Neural progenitor cell (in vitro differentiated cells): ENCODE measurements around the gene ZC3H8. TPM values are rescaled to one million over a fixed set of nuclear protein-coding genes. Genes with fewer than 3 reads are reported as not detected.

ENCODE experiments used
- DNase-seq: peaks from one replicate; pipeline ENCODE4 v3.0.0-alpha.2; 2016; ENCODE audit warnings: low spot score
- H2AFZ ChIP-seq: fragments of 200-600 bp; sonication (generic); replicated peaks from 2 replicates; pipeline ENCODE4 v1.6.1; 2016; ENCODE audit warnings: antibody characterized with exemption
- H3F3A ChIP-seq: fragments of 200-600 bp; sonication (generic); 2 replicates; pipeline ENCODE4 v1.6.1; 2016; ENCODE audit warnings: antibody characterized with exemption, low read depth
- H3K27ac ChIP-seq: fragments of 200-600 bp; sonication (generic); 2 replicates; pipeline ENCODE4 v1.5.1; 2016; ENCODE audit warnings: mild to moderate bottlenecking
- H3K27me3 ChIP-seq: fragments of 200-600 bp; sonication (generic); 2 replicates; pipeline ENCODE4 v1.6.1; 2016; ENCODE audit warnings: mild to moderate bottlenecking, moderate library complexity
- H3K36me3 ChIP-seq: fragments of 200-600 bp; sonication (generic); 2 replicates; pipeline ENCODE4 v1.5.1; 2016
- H3K4me1 ChIP-seq: fragments of 200-600 bp; sonication (generic); 2 replicates; pipeline ENCODE4 v1.6.1; 2016; ENCODE audit warnings: mixed run types
- H3K4me2 ChIP-seq: fragments of 200-600 bp; sonication (generic); 2 replicates; pipeline ENCODE4 v1.6.1; 2016
- H3K4me3 ChIP-seq: fragments of 200-600 bp; sonication (generic); 2 replicates; pipeline ENCODE4 v1.5.1; 2016
- H3K79me2 ChIP-seq: fragments of 200-600 bp; sonication (generic); 2 replicates; pipeline ENCODE4 v1.6.1; 2016; ENCODE audit warnings: low read depth
- H3K9ac ChIP-seq: fragments of 200-600 bp; sonication (generic); 2 replicates; pipeline ENCODE4 v1.6.1; 2016
- H3K9me3 ChIP-seq: fragments of 200-600 bp; sonication (generic); 2 replicates; pipeline ENCODE4 v1.5.1; 2016; ENCODE audit warnings: low read depth
- H4K20me1 ChIP-seq: fragments of 200-600 bp; sonication (generic); 2 replicates; pipeline ENCODE4 v1.6.1; 2016; ENCODE audit warnings: low read depth
- H3K27ac Mint-ChIP-seq: 3 replicates; pipeline ENCODE4 v1.8.0; 2021; ENCODE audit warnings: mixed read lengths
- H3K27me3 Mint-ChIP-seq: 2 replicates; pipeline ENCODE4 v1.8.0; 2022; ENCODE audit warnings: low read depth, mild to moderate bottlenecking, inconsistent platforms, moderate library complexity, mixed read lengths; ENCODE audit not compliant: insufficient read depth
- H3K36me3 Mint-ChIP-seq: 3 replicates; pipeline ENCODE4 v1.8.0; 2021; ENCODE audit warnings: mixed read lengths
- H3K4me1 Mint-ChIP-seq: 3 replicates; pipeline ENCODE4 v1.8.0; 2021; ENCODE audit warnings: mixed read lengths
- H3K4me3 Mint-ChIP-seq: 3 replicates; pipeline ENCODE4 v1.8.0; 2021; ENCODE audit warnings: mild to moderate bottlenecking, moderate library complexity, mixed read lengths
- H3K9me3 Mint-ChIP-seq: 3 replicates; pipeline ENCODE4 v1.8.0; 2020; ENCODE audit warnings: mixed read lengths
- EZH2 ChIP-seq: fragments of 200-600 bp; sonication (generic); IDR thresholded peaks from 2 replicates; pipeline ENCODE4 v1.6.1; 2017; ENCODE audit warnings: antibody characterized with exemption, mild to moderate bottlenecking, moderate library complexity
- EZH2phosphoT487 ChIP-seq: fragments of 200-600 bp; sonication (generic); IDR thresholded peaks from 2 replicates; pipeline ENCODE4 v1.6.1; 2017; ENCODE audit warnings: antibody characterized with exemption
- total RNA-seq: library from RNA; depleted of rRNA; stranded (reverse); fragments of >200 nt; gene quantifications from 2 replicates; pipeline ENCODE4 v1.2.3, GENCODE V29; 2015; ENCODE audit warnings: low replicate concordance
- TF ChIP-seq, protein P1 (sequence below): fragments of 200-600 bp; sonication (generic); IDR thresholded peaks from 2 replicates; pipeline ENCODE4 v1.5.1; 2017; ENCODE audit warnings: antibody characterized with exemption, mild to moderate bottlenecking

ZC3H8 gene
- total RNA-seq, 1 donor from 2014 or later, result 14.2 TPM

GRCh38 chr2:112277596-112278220 lies 22.9 kb upstream of the ZC3H8 start:
- no peak overlapping the region for H3K9ac ChIP-seq
- peak overlapping the region; percentile 77 for H3K4me3 ChIP-seq
- H3K27me3 ChIP-seq, result no peaks in the 10 kb centered on the region
- no peak for DNase-seq
- no peaks in the 10 kb centered on the region for H3K9me3 ChIP-seq
- peaks cover 26% of the 10 kb centered on the region for H3K4me1 ChIP-seq
- peaks cover 7% of the 10 kb centered on the region for H4K20me1 ChIP-seq
- Mint-ChIP-seq H3K36me3 (no peaks in the 10 kb centered on the region), H3K4me3 (no peak overlapping the region), H3K9me3 (no peaks in the 10 kb centered on the region), H3K27ac (no peak overlapping the region), H3K27me3 (peaks cover 2% of the 10 kb centered on the region), H3K4me1 (peaks cover 23% of the 10 kb centered on the region)
- peaks cover 34% of the 10 kb centered on the region for H3K79me2 ChIP-seq
- H3K27ac ChIP-seq, result no peak overlapping the region
- H3F3A ChIP-seq, result peaks cover 24% of the 10 kb centered on the region
- TF ChIP-seq, protein P1, sequence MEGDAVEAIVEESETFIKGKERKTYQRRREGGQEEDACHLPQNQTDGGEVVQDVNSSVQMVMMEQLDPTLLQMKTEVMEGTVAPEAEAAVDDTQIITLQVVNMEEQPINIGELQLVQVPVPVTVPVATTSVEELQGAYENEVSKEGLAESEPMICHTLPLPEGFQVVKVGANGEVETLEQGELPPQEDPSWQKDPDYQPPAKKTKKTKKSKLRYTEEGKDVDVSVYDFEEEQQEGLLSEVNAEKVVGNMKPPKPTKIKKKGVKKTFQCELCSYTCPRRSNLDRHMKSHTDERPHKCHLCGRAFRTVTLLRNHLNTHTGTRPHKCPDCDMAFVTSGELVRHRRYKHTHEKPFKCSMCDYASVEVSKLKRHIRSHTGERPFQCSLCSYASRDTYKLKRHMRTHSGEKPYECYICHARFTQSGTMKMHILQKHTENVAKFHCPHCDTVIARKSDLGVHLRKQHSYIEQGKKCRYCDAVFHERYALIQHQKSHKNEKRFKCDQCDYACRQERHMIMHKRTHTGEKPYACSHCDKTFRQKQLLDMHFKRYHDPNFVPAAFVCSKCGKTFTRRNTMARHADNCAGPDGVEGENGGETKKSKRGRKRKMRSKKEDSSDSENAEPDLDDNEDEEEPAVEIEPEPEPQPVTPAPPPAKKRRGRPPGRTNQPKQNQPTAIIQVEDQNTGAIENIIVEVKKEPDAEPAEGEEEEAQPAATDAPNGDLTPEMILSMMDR, result no peak
- H3K4me2 ChIP-seq, result peak overlapping the region; percentile 79
- no peak overlapping the region for H2AFZ ChIP-seq
- H3K36me3 ChIP-seq, result no peaks in the 10 kb centered on the region

DNA sequence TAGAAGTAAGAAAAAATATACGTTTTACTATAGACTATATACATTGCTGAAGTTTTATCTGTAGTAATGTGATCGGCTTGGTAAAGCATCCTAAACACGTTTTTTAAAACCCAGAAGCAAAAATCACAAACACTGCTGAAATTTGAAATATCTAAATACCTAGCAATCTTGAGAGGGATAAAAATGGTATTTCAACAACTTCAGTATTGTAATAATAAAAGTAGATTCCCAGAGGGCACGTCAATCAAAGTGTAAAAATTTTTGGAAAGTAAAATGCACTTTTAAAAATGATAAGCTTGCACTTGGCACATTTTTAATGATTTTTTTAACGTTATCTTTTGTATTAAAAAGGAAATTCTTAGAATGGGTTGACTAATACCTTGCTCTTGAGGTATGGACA lies 22.1 kb upstream of the ZC3H8 start:
- H3K9me3 ChIP-seq, result no peaks in the 10 kb centered on the region
- H3K36me3 Mint-ChIP-seq, result no peaks in the 10 kb centered on the region
- peak overlapping the region; percentile 77 for H3K4me3 ChIP-seq
- H3K79me2 ChIP-seq, result peaks cover 34% of the 10 kb centered on the region
- H3F3A ChIP-seq, result peaks cover 30% of the 10 kb centered on the region
- H3K4me3 Mint-ChIP-seq, result peak overlapping the region; percentile 87
- peaks cover 2% of the 10 kb centered on the region for H3K27me3 Mint-ChIP-seq
- no peaks in the 10 kb centered on the region for H3K27me3 ChIP-seq
- no peak overlapping the region for H3K9ac ChIP-seq
- H3K4me2 ChIP-seq, result peak overlapping the region; percentile 79
- DNase-seq, result no peak
- peaks cover 3% of the 10 kb centered on the region for H4K20me1 ChIP-seq
- peaks cover 27% of the 10 kb centered on the region for H3K4me1 ChIP-seq
- H3K27ac Mint-ChIP-seq, result no peak overlapping the region
- no peak for TF ChIP-seq EZH2phosphoT487
- no peak for TF ChIP-seq EZH2
- TF ChIP-seq, protein P1, result no peak
- peaks cover 24% of the 10 kb centered on the region for H3K4me1 Mint-ChIP-seq
- no peaks in the 10 kb centered on the region for H3K36me3 ChIP-seq
- H2AFZ ChIP-seq, result no peak overlapping the region
- H3K9me3 Mint-ChIP-seq, result no peaks in the 10 kb centered on the region
- H3K27ac ChIP-seq, result no peak overlapping the region

- peaks cover 30% of the 10 kb centered on the region for H3F3A ChIP-seq
- H3K36me3 ChIP-seq, result no peaks in the 10 kb centered on the region
- Mint-ChIP-seq H3K4me1 (peaks cover 21% of the 10 kb centered on the region), H3K4me3 (peak overlapping the region; percentile 92), H3K36me3 (no peaks in the 10 kb centered on the region), H3K27ac (peak overlapping the region; percentile 96), H3K9me3 (no peaks in the 10 kb centered on the region), H3K27me3 (peaks cover 4% of the 10 kb centered on the region)
- H3K9ac ChIP-seq, result peak overlapping the region; percentile 93
- no peaks in the 10 kb centered on the region for H3K27me3 ChIP-seq
- H2AFZ ChIP-seq, result peak overlapping the region; percentile 59
- peak; percentile 94 for DNase-seq
- TF ChIP-seq, protein P1, result no peak
- TF ChIP-seq EZH2phosphoT487 (no peak), EZH2 (no peak)
- peaks cover 27% of the 10 kb centered on the region for H3K4me1 ChIP-seq
- peak overlapping the region; percentile 99 for H3K27ac ChIP-seq
- H4K20me1 ChIP-seq, result peaks cover 3% of the 10 kb centered on the region
- H3K79me2 ChIP-seq, result peaks cover 34% of the 10 kb centered on the region
- no peaks in the 10 kb centered on the region for H3K9me3 ChIP-seq
- peak overlapping the region; percentile 79 for H3K4me2 ChIP-seq
- peak overlapping the region; percentile 77 for H3K4me3 ChIP-seq
Measured at GRCh38 chr2:112275887-112276773, 21.3 kb upstream of the ZC3H8 start.
